Ovary (tissue), 9 donors: Measurements from ENCODE around the gene OSBPL2. TPM values are rescaled to one million over a fixed set of nuclear protein-coding genes. Genes with fewer than 3 reads are reported as not detected.

ENCODE experiments used
- DNase-seq, 5 donors: peaks; one replicate each; pipeline ENCODE4 v3.0.0-alpha.2; 2019 to 2020
- H3K27ac ChIP-seq, 2 donors: fragments of 200-600 bp; one replicate each; pipeline versions ENCODE4 v1.5.1 to v1.8.0; 2019 to 2022
- H3K27me3 ChIP-seq: fragments of 200-600 bp; one replicate; pipeline ENCODE4 v1.8.0; 2022
- H3K36me3 ChIP-seq: fragments of 200-600 bp; sonication (generic); one replicate; pipeline ENCODE4 v1.5.1; 2019
- H3K4me1 ChIP-seq: one replicate; pipeline ENCODE4 v1.8.1; 2013; ENCODE audit warnings: mild to moderate bottlenecking, moderate library complexity; ENCODE audit not compliant: insufficient read depth
- H3K4me3 ChIP-seq: fragments of 200-600 bp; sonication (generic); one replicate; pipeline ENCODE4 v1.5.1; 2017
- H3K9me3 ChIP-seq, 2 donors: fragments of 200-600 bp in 1 of 2; sonication (generic) in 1 of 2; one replicate each; pipeline versions ENCODE4 v1.5.1 to v1.8.1; 2013 to 2019; ENCODE audit warnings: mild to moderate bottlenecking in 1 of 2, moderate library complexity in 1 of 2
- EP300 ChIP-seq: sonication (generic); formaldehyde crosslinking; IDR thresholded peaks from one replicate; pipeline ENCODE4 v1.6.1; 2017; ENCODE audit warnings: antibody characterized with exemption
- POLR2A ChIP-seq: fragments of 450-650 bp; IDR thresholded peaks from one replicate; pipeline ENCODE4 v1.6.1; 2017; ENCODE audit warnings: antibody characterized with exemption, mild to moderate bottlenecking, moderate library complexity
- WGBS, 3 donors: extraction: QIAGEN DNeasy Blood & Tissue Kit in 1 of 3; methylation state at CpG; one replicate each; pipeline versions ENCODE4 v1.1.5 to v1.1.7; 2013 to 2017; 5-methylcytosine and 5-hydroxymethylcytosine counted together
- intact Hi-C, 4 donors: fragments of 100-400 bp; cut with DNase I; formaldehyde crosslinking; loops; one replicate each; pipeline versions ENCODE4 v1.11.0 to v1.15.1; 2022 to 2023
- polyA plus RNA-seq, 2 donors: library from polyadenylated mRNA; stranded (reverse); fragments of 200-250 nt in 1 of 2; fragments of 350-450 nt in 1 of 2; fragmentation: Illumina TruSeq in 1 of 2; extraction: RNeasy Lipid Tissue Mini Kit (QIAGEN cat#74804) in 1 of 2; gene quantifications; one replicate each; pipeline ENCODE4 v1.2.3, GENCODE V29; 2013 to 2014
- total RNA-seq, 7 donors: library from RNA; depleted of rRNA in 2 of 7; stranded (reverse); fragments of >200 nt in 2 of 7; fragmentation: NEBNext Ultra II Directional in 3 of 7; extraction: Animal tissue kit (Norgen Biotek cat#: 25700) in 3 of 7; gene quantifications; one replicate each; pipeline versions ENCODE4 v1.1.0 to v1.2.4, GENCODE V29; 2016 to 2023
- TF ChIP-seq, protein P1 (sequence below), 3 donors: fragments of 450-650 bp in 2 of 3; fragments of 200-600 bp in 1 of 3; IDR thresholded peaks; one replicate each; pipeline versions ENCODE4 v1.5.1 to v1.8.0; 2016 to 2022; ENCODE audit warnings: antibody characterized with exemption in 3 of 3, mild to moderate bottlenecking in 1 of 3
- donor health status: DM: no; HTN: no; CAD: no; lungs with moderate emphysema.
- donor health status: DM: no; HTN: no; CAD: no.
- donor health status: Bipolar disorder and iron deficiency.
- donor health status: DM: yes; HTN: yes; CAD: no.
- donor health status: DM: no; HTN: no; CAD: no.
- donor health status: DM: yes; HTN: yes; CAD: no.

OSBPL2 gene
- total and polyA plus RNA-seq, 9 donors = 14.2 to 42.2 (median 34.4) TPM

DNA sequence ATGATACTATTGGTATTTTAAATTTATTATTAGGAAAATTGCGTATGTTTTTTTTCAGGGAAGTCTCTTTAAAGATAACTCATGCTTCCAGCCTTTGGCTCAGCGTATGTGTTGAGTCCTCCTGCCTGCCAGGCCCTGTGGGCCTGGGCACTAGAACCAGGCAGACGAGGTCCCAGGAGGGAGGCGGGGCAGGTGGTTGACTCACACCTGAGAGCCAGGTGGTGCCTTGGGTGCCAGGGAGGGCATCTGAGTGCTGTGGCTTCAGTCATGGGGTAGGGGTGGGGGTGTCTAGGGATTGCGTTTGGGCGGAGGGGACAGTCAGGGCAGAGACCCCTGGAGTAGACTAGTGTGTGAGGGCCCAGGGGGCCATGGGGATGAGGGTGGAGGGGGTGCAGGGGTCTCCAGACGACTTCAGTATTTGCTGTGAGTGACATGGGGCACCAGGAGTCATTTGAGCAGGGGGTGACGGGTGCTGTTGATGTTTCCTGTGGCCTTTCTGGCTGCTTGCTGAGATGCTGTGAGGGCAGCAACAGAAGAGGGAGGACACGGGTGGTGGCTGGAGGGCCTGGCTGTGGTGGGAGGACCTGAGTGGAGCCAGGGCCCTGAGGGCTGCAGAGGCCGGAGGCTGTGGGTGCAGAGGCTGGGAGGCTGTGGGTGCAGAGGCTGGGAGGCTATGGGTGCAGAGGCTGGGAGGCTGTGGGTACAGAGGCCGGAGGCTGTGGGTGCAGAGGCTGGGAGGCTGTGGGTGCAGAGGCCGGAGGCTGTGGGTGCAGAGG is 49.6 kb downstream of the OSBPL2 start:
- no peak overlapping the region for H3K27ac ChIP-seq
- intact Hi-C loops = no loop called here
- WGBS, 3 donors = 93 to 94% (median 93%) methylated on average over 12 of the region's 12 CpGs

DNA sequence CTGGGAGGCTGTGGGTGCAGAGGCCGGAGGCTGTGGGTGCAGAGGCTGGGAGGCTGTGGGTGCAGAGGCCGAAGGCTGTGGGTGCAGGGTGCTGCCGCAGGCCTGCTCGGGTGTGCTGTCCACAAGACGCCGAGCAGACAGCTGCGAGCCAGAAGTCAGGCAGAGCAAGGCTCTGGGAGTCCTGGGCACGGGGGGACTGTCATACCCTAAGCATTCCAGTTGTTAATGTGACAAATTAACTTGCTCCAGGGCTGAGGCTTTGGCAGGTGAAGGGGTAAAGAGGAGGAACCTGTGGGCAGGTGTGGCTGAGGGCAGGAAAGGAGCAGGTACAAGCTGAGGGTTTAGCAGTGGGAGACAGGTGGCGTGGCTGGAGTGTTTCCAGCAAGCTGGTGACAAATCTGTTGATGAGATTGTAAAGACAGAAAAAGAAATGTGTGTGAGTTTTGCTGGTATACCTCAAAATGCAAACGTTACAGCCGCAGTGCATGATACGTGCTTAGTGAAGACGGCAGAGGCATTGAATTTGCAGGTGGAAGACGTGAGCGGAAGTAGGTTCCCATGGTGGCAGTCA is 50.3 kb downstream of the OSBPL2 start:
- no peak overlapping the region for H3K27ac ChIP-seq
- H3K36me3 ChIP-seq = no peaks in the 10 kb centered on the region
- 90 to 94% (median 93%) methylated on average over 15 of the region's 15 CpGs for WGBS, 3 donors
- no peaks in the 10 kb centered on the region for H3K4me1 ChIP-seq
- no peak for DNase-seq
- H3K4me3 ChIP-seq = no peak overlapping the region
- no peaks in the 10 kb centered on the region for H3K27me3 ChIP-seq
- TF ChIP-seq POLR2A = no peak
- TF ChIP-seq, protein P1, sequence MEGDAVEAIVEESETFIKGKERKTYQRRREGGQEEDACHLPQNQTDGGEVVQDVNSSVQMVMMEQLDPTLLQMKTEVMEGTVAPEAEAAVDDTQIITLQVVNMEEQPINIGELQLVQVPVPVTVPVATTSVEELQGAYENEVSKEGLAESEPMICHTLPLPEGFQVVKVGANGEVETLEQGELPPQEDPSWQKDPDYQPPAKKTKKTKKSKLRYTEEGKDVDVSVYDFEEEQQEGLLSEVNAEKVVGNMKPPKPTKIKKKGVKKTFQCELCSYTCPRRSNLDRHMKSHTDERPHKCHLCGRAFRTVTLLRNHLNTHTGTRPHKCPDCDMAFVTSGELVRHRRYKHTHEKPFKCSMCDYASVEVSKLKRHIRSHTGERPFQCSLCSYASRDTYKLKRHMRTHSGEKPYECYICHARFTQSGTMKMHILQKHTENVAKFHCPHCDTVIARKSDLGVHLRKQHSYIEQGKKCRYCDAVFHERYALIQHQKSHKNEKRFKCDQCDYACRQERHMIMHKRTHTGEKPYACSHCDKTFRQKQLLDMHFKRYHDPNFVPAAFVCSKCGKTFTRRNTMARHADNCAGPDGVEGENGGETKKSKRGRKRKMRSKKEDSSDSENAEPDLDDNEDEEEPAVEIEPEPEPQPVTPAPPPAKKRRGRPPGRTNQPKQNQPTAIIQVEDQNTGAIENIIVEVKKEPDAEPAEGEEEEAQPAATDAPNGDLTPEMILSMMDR (IDR thresholded peaks at IDR 0.05) = no peak
- no peak for TF ChIP-seq EP300
- intact Hi-C loops = no loop called here
- no peaks in the 10 kb centered on the region for H3K9me3 ChIP-seq

More for the DNA sequence above, 49.6 kb downstream of the OSBPL2 start:
- TF ChIP-seq EP300 (no peak), POLR2A (no peak)
- TF ChIP-seq, protein P1 (IDR thresholded peaks at IDR 0.05) = no peak
- H3K9me3 ChIP-seq = no peaks in the 10 kb centered on the region
- H3K36me3 ChIP-seq = no peaks in the 10 kb centered on the region
- H3K4me3 ChIP-seq = no peak overlapping the region
- H3K27me3 ChIP-seq = no peaks in the 10 kb centered on the region
- H3K4me1 ChIP-seq = peaks cover 1% of the 10 kb centered on the region
- no peak for DNase-seq

DNA sequence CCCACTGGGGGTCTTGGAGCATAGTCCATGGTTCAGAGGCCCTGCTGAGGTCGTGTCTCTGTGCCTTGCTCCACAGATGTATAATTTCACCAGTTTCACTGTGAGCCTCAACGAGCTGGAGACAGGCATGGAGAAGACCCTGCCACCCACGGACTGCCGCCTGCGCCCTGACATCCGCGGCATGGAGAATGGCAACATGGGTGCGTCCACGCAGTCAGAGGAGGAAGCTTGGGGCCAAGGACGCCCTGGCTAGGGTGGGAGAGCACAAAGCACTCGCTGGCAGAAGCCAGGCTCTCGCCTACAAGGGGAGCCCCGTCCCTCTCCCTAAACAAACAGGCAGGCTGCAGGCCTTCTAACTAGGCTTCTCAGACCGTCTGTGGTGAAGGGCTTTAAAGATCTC is 50.8 kb downstream of the OSBPL2 start:
- DNase-seq = no peak
- Histone ChIP-seq H3K4me3 (no peak overlapping the region), H3K27ac (no peak overlapping the region), H3K27me3 (no peaks in the 10 kb centered on the region), H3K4me1 (no peaks in the 10 kb centered on the region), H3K9me3 (no peaks in the 10 kb centered on the region), H3K36me3 (no peaks in the 10 kb centered on the region)
- TF ChIP-seq POLR2A (no peak), EP300 (no peak)
- TF ChIP-seq, protein P1 (IDR thresholded peaks at IDR 0.05) = no peak
- intact Hi-C loops = no loop called here
- 84 to 88% (median 85%) methylated on average over 14 of the region's 14 CpGs for WGBS, 3 donors

DNA sequence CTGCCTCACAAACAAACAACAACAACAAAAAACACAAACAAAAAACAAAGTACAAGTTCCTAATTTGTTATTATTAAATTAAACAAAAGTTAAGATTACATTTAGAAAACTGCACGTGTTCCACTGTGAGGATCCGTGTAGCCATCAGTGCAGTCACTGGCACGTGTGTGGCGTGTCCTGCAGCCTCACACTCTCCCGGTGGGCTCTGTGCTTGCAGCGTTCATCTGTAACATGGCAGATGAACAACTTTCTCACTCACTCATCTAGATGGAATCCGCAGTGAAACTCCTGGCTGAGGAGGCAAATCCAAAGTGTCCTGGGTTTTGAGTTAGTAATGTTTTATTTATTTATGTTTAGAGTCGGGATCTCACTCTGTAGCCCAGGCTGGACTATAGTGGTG is 51.6 kb downstream of the OSBPL2 start:
- Histone ChIP-seq H3K36me3 (no peaks in the 10 kb centered on the region), H3K27ac (no peak overlapping the region), H3K27me3 (no peaks in the 10 kb centered on the region), H3K4me1 (no peaks in the 10 kb centered on the region), H3K4me3 (no peak overlapping the region), H3K9me3 (no peaks in the 10 kb centered on the region)
- no peak for DNase-seq
- TF ChIP-seq, protein P1 (IDR thresholded peaks at IDR 0.05) = no peak
- intact Hi-C loops = no loop called here
- WGBS, 3 donors = 88 to 89% (median 88%) methylated on average over 8 of the region's 8 CpGs
